Measurements from ENCODE around the gene SORCS3.
"Not testable (repeated sequence)": the region's sequence is repeated elsewhere in the genome, so short reads cannot be mapped to it uniquely, and the experiment has no call there.

The SORCS3 gene

GRCh38 chr10:104707602-104708459 is 66.7 kb downstream of the SORCS3 start:
- no peak for DNase-seq (ENCODE audit: low read depth)
- TF ChIP-seq CTCF (conservative IDR thresholded peaks at IDR 0.05; ENCODE audit: low read depth, low read length) = no peak
- no peak overlapping the region for H3K4me3 ChIP-seq (ENCODE audit: low read depth, low read length)

DNA sequence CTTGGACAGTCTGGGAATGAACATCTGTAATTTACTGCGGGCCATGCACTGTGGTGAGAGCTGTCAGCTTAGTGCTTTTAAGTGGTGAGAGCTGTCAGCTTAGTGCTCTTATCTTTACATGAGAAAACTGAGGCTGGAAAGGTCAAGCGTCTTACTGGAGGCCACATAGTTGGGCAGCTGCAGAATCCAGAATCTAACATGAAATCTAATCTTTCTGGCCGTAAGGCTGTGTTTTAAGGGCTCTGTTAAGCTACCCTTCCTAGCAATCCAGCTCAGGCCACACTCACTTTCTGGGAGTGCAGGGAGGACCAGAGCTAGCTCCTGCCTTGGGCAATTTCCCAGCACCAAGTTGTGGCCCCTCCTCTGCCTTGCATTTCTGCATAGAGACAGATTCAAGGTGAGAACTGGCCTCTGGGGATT is 70.2 kb downstream of the SORCS3 start:
- no peak for TF ChIP-seq CTCF (conservative IDR thresholded peaks at IDR 0.05; ENCODE audit: low read depth, low read length)
- DNase-seq (ENCODE audit: low read depth) = no peak

DNA sequence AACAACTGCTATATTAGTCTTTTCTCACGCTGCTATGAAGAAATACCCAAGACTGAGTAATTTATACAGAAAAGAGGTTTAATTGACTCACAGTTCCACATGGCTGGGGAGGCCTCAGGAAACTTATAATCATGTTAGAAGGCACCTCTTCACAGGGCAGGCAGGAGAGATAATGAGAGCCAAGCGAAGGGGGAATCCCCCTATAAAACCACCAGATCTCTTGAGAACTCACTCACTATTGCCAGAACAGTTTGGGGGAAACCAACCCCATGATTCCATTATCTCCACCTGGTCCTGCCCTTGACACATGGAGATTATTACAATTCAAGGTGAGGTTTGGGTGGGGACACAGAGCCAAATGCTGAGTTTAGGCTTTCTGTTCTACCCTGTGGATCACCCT is 89.5 kb downstream of the SORCS3 start:
- not testable (repeated sequence) for DNase-seq (ENCODE audit: low read depth); H3K4me3 ChIP-seq (ENCODE audit: low read depth, low read length)

More for the DNA sequence above, 70.2 kb downstream of the SORCS3 start:
- H3K4me3 ChIP-seq (ENCODE audit: low read depth, low read length) = no peak overlapping the region

DNA sequence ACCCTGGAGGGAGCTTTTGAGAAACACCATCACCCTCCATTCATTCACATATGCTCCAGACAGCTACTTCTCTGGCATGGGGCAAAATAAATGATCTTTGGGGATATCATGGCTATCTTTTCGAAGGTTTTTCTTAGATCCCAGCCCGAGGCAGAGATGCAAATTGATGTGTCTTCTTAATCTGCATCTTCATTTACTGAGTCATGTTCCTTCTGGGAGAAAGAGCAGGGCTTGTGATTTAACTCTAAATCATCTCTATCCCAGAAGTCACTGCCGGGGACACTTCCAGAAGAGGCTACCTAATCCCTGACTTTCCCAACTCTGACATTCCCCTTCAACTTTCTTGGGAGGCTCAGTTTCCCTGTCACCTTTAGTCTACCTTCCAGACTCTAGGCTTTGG is 90.1 kb downstream of the SORCS3 start:
- TF ChIP-seq CTCF (conservative IDR thresholded peaks at IDR 0.05; ENCODE audit: low read depth, low read length) = no peak
- DNase-seq (ENCODE audit: low read depth) = no peak
- no peak overlapping the region for H3K4me3 ChIP-seq (ENCODE audit: low read depth, low read length)

DNA sequence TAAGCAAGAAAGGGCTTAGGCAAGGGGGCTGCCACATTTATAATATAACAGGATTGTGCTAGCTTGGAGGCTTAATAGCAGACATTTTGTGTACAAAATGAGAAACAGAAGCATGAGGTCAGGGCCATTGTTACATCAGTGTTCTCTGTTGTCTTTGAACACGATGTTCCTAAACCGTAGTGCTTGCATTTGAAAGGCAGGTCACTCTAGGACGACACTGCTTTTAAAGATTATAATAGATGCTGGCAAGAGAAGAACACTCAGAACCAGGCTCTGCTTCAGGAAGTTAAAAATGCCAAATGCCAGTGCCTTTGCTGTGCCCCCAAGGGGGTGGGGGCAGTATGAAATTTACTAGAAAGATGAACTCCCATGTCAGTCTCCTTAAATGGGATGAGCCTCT is 91.1 kb downstream of the SORCS3 start:
- TF ChIP-seq CTCF (conservative IDR thresholded peaks at IDR 0.05; ENCODE audit: low read depth, low read length) = no peak

DNA sequence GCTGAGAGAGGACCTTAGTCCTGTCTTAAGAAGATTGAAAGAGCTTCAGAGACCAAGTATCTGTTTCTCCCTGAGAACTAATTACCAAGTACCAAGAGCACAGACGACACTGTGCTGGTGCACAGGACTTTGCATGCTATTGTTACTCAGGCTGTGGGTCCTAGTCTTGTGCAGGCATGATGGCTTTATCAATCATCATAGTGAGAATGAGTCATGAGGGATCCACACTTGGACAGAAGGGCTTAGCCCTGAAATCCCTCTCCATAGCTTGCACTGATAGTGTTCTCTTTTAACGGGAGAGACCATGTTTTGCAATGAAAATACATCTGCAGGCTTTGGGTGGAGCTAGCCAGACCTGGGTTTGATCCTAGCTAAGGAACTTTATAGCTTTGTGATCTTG is 93.3 kb downstream of the SORCS3 start:
- H3K4me3 ChIP-seq (ENCODE audit: low read depth, low read length) = no peak overlapping the region
- DNase-seq (ENCODE audit: low read depth) = no peak
- TF ChIP-seq CTCF (conservative IDR thresholded peaks at IDR 0.05; ENCODE audit: low read depth, low read length) = no peak

More for the DNA sequence above, 91.1 kb downstream of the SORCS3 start:
- no peak for DNase-seq (ENCODE audit: low read depth)
- H3K4me3 ChIP-seq (ENCODE audit: low read depth, low read length) = no peak overlapping the region

DNA sequence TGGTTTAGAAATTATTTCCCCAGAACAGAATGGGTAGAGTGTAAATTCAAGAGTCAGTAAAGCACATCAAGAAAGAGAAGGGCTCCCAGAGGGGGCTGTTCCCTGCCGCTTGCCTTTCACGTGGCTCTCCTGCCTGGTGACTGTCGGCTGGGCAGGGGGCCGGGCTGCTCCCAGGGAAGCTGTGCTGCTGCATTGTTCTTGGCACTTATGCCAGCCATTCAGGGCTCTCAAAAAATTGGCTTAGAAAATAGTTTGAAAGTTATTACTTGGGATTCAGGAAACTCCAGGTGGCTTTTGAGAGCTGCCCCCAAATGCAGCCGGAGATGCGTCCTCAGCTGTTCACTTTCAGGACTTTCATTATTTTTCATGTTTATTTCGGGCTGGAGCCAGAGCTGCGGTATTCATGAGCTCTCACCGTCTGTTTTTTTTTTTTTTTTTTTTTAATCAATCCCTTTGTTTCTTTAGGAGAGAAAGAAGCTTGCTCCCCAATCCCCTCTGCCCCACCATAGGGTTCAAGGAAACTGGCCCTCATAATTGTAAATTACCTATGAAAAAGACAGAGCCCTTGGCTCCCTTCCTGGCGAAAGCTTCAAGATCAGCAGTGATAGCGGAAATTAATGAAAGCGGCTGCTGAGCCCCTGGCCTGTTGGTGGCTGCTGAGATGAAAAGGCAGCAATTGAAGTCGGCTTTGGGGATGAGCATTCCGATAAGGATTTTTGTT is 94.1 kb downstream of the SORCS3 start:
- no peak for TF ChIP-seq CTCF (conservative IDR thresholded peaks at IDR 0.05; ENCODE audit: low read depth, low read length)
- no peak for DNase-seq (ENCODE audit: low read depth)
- H3K4me3 ChIP-seq (ENCODE audit: low read depth, low read length) = no peak overlapping the region
